ENCODE results near the gene HNRNPLL. TPM values are rescaled to one million over a fixed set of nuclear protein-coding genes. Genes with fewer than 3 reads are reported as not detected.
"Not testable (repeated sequence)": the region's sequence is repeated elsewhere in the genome, so short reads cannot be mapped to it uniquely, and the experiment has no call there.

The HNRNPLL gene
- total RNA-seq, 4 donors from 2014 or later = 47.3 to 79.1 (median 68.7) TPM

GRCh38 chr2:38643021-38643671 is 40.4 kb upstream of the HNRNPLL start:
- no peak for ATAC-seq
- no peak overlapping the region for H3K4me3 ChIP-seq
- H3K4me1 ChIP-seq = no peaks in the 10 kb centered on the region
- whole genome bisulfite sequencing, 2 donors (ENCODE audit: low coverage in 1 of 2) = 67 to 95% methylated on average over 1 to 10 of the region's 45 CpGs
- no peaks in the 10 kb centered on the region for H3K36me3 ChIP-seq
- peaks cover 0 to 7% (median 0%) of the 10 kb centered on the region in 3 donors for H3K9me3 ChIP-seq
- no peaks in the 10 kb centered on the region for H3K27me3 ChIP-seq
- no peak overlapping the region for H3K27ac ChIP-seq
- TF ChIP-seq POLR2A (IDR thresholded peaks at IDR 0.05) (no peak), EP300 (IDR thresholded peaks at IDR 0.05) (no peak), POLR2AphosphoS5 (IDR thresholded peaks at IDR 0.05) (no peak), CTCF (IDR thresholded peaks at IDR 0.05) (no peak)

GRCh38 chr2:38642373-38643017 is 39.8 kb upstream of the HNRNPLL start:
- not testable (repeated sequence) for H3K9me3 ChIP-seq, H3K4me3 ChIP-seq, H3K27me3 ChIP-seq, ATAC-seq, H3K27ac ChIP-seq, H3K36me3 ChIP-seq, H3K4me1 ChIP-seq
- 87 to 94% methylated on average over 6 to 9 of the region's 14 CpGs for WGBS, 2 donors (ENCODE audit: low coverage in 1 of 2)

GRCh38 chr2:38636069-38636468 is 33.3 kb upstream of the HNRNPLL start:
- Histone ChIP-seq H3K4me1 (no peaks in the 10 kb centered on the region), H3K36me3 (no peaks in the 10 kb centered on the region), H3K4me3 (no peak overlapping the region), H3K9me3 (no peaks in the 10 kb centered on the region), H3K27ac (no peak overlapping the region), H3K27me3 (no peaks in the 10 kb centered on the region)
- 85 to 89% methylated on average over 4 of the region's 4 CpGs for WGBS, 2 donors (ENCODE audit: low coverage in 1 of 2)
- no peak for ATAC-seq
- TF ChIP-seq POLR2AphosphoS5 (IDR thresholded peaks at IDR 0.05) (no peak), CTCF (IDR thresholded peaks at IDR 0.05) (no peak), EP300 (IDR thresholded peaks at IDR 0.05) (no peak), POLR2A (IDR thresholded peaks at IDR 0.05) (no peak)

- Histone ChIP-seq H3K36me3 (no peaks in the 10 kb centered on the region), H3K27me3 (no peaks in the 10 kb centered on the region), H3K4me1 (no peaks in the 10 kb centered on the region), H3K9me3 (no peaks in the 10 kb centered on the region), H3K4me3 (no peak overlapping the region), H3K27ac (no peak overlapping the region)
- WGBS, 2 donors (ENCODE audit: low coverage in 1 of 2) = 85 to 89% methylated on average over 3 to 4 of the region's 4 CpGs
- no peak for ATAC-seq
- TF ChIP-seq POLR2A (IDR thresholded peaks at IDR 0.05) = no peak
Measured at GRCh38 chr2:38635139-38635538, 32.4 kb upstream of the HNRNPLL start.

GRCh38 chr2:38634684-38635083 is 32.0 kb upstream of the HNRNPLL start:
- Histone ChIP-seq H3K4me3 (no peak overlapping the region), H3K27me3 (no peaks in the 10 kb centered on the region), H3K27ac (no peak overlapping the region), H3K4me1 (no peaks in the 10 kb centered on the region), H3K9me3 (peaks cover 0 to 2% (median 0%) of the 10 kb centered on the region in 3 donors), H3K36me3 (no peaks in the 10 kb centered on the region)
- 54 to 55% methylated on average over 3 of the region's 3 CpGs for WGBS, 2 donors (ENCODE audit: low coverage in 1 of 2)
- no peak for ATAC-seq
- TF ChIP-seq POLR2AphosphoS5 (IDR thresholded peaks at IDR 0.05) = no peak

GRCh38 chr2:38633895-38634294 is 31.2 kb upstream of the HNRNPLL start:
- Histone ChIP-seq H3K9me3 (peaks cover 0 to 3% (median 0%) of the 10 kb centered on the region in 3 donors), H3K4me3 (no peak overlapping the region), H3K27ac (no peak overlapping the region), H3K36me3 (no peaks in the 10 kb centered on the region), H3K27me3 (no peaks in the 10 kb centered on the region), H3K4me1 (no peaks in the 10 kb centered on the region)
- TF ChIP-seq CTCF (IDR thresholded peaks at IDR 0.05) (no peak), POLR2AphosphoS5 (IDR thresholded peaks at IDR 0.05) (no peak), EP300 (IDR thresholded peaks at IDR 0.05) (no peak), POLR2A (IDR thresholded peaks at IDR 0.05) (no peak)
- no peak for ATAC-seq
- 43 to 57% methylated on average over 2 of the region's 2 CpGs for WGBS, 2 donors (ENCODE audit: low coverage in 1 of 2)

Measured in gastroesophageal sphincter (tissue), 4 donors.